IMR-90 (cell line): Measurements from ENCODE around the gene CARNS1.
A peak's percentile ranks its signal among the peaks of the same experiment; 100 is the strongest.

Experiments used
- CEBPB ChIP-seq: IDR thresholded peaks from 2 replicates; pipeline ENCODE4 v1.6.1; 2012; ENCODE audit warnings: low read depth, low read length, improper control_type of control experiment
- CHD1 ChIP-seq: IDR thresholded peaks from 2 replicates; pipeline ENCODE4 v1.6.1; 2012; ENCODE audit warnings: low read depth, low read length, improper control_type of control experiment
- CTCF ChIP-seq: conservative IDR thresholded peaks from 2 replicates; pipeline ENCODE4 v1.5.1; 2012; ENCODE audit warnings: mild to moderate bottlenecking, low read depth, low read length, improper control_type of control experiment
- FOS ChIP-seq: fragments of 150-350 bp; IDR thresholded peaks from 2 replicates; pipeline ENCODE4 v1.6.1; 2016; ENCODE audit warnings: low read depth, low read length
- MAZ ChIP-seq: IDR thresholded peaks from 2 replicates; pipeline ENCODE4 v1.6.1; 2012; ENCODE audit warnings: low read depth, mild to moderate bottlenecking, low read length, improper control_type of control experiment, moderate library complexity, borderline replicate concordance
- NFE2L2 ChIP-seq: fragments of 150-350 bp; IDR thresholded peaks from 2 replicates; pipeline ENCODE4 v1.6.1; 2016; ENCODE audit warnings: low read depth, mild to moderate bottlenecking, low read length
- POLR2A ChIP-seq: IDR thresholded peaks from 2 replicates; pipeline ENCODE4 v1.6.1; 2012; ENCODE audit warnings: mild to moderate bottlenecking, low read depth, low read length
- RAD21 ChIP-seq: IDR thresholded peaks from 2 replicates; pipeline ENCODE4 v1.6.1; 2012; ENCODE audit warnings: low read length, improper control_type of control experiment
- RFX5 ChIP-seq: IDR thresholded peaks from 2 replicates; pipeline ENCODE4 v1.8.0; 2012; ENCODE audit warnings: low read depth, mild to moderate bottlenecking, low read length, moderate library complexity
- SMC3 ChIP-seq: fragments of 150-350 bp; IDR thresholded peaks from 2 replicates; pipeline ENCODE4 v1.6.1; 2016; ENCODE audit warnings: low read depth, mild to moderate bottlenecking, antibody characterized with exemption, low read length, moderate library complexity
- USF2 ChIP-seq: fragments of 150-350 bp; IDR thresholded peaks from 2 replicates; pipeline ENCODE4 v1.6.1; 2017; ENCODE audit warnings: mild to moderate bottlenecking, antibody characterized with exemption, low read length, low read depth

- TF ChIP-seq CEBPB (no peak), CHD1 (no peak), RFX5 (no peak), FOS (no peak), POLR2A (no peak; the same call in 1 of the 2 replicates), CTCF (no peak), SMC3 (no peak), RAD21 (no peak), NFE2L2 (no peak), MAZ (peak; percentile 10; the same call in 1 of the 2 replicates), USF2 (peak; percentile 81)
Measured at GRCh38 chr11:67464411-67465188, 49.1 kb downstream of the CARNS1 start.
